22Rv1 (cell line): ENCODE data around the gene MAP3K20.

Experiments used
- CTCF ChIP-seq: fragments of 450-650 bp; IDR thresholded peaks from 2 replicates; pipeline ENCODE4 v1.5.1; 2017; ENCODE audit warnings: mild to moderate bottlenecking
- ZFX ChIP-seq: fragments of 450-650 bp; IDR thresholded peaks from 2 replicates; pipeline ENCODE4 v1.6.1; 2017; ENCODE audit warnings: antibody characterized with exemption, borderline replicate concordance

GRCh38 chr2:173099804-173100203 is 24.2 kb downstream of the MAP3K20 start:
- no peak for TF ChIP-seq CTCF
- TF ChIP-seq ZFX: no peak
